GM19324 (cell line): ENCODE data around the gene RGS5.

ENCODE experiments used
- ATAC-seq: cut with Tn5 transposase; IDR thresholded peaks from one replicate; pipeline ENCODE4 v1.9.1; 2021; ENCODE audit warnings: mild to moderate bottlenecking, moderate library complexity; ENCODE audit not compliant: unreplicated experiment, low FRiP score

Gene RGS5

DNA sequence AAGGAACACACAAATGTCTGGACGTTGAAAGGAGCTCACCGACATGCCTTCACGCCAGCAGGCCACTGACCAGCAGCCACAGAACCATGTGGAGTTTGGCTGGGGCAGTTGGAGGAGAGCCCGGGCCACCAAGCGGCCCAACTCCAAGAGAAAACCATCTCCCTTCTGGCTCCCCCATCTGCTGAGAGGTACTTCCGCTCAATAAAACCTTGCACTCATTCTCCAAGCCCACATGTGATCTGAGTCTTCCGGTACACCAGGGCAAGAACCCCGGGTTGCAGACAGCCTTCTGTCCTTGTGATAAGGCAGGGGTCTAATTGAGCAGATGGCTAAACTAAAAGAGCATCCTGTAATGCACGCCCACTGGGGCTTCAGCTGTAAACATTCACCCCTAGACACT is 109.1 kb downstream of the RGS5 start:
- no peak for ATAC-seq

- ATAC-seq: no peak
Measured at GRCh38 chr1:163093169-163093568, 109.5 kb downstream of the RGS5 start.
